Transverse colon (tissue), 4 donors: ENCODE data around the gene TMTC2.

Source experiments
- EP300 ChIP-seq: sonication (generic); formaldehyde crosslinking; IDR thresholded peaks from one replicate; pipeline ENCODE4 v1.6.1; 2017; ENCODE audit warnings: antibody characterized with exemption, low read depth
- POLR2A ChIP-seq: fragments of 450-650 bp; IDR thresholded peaks from one replicate; pipeline ENCODE4 v1.6.1; 2016; ENCODE audit warnings: antibody characterized with exemption, mild to moderate bottlenecking, moderate library complexity
- POLR2AphosphoS5 ChIP-seq, 3 donors: sonication (generic); formaldehyde crosslinking; IDR thresholded peaks; one replicate each; pipeline ENCODE4 v1.6.1; 2016; ENCODE audit warnings: antibody characterized with exemption in 3 of 3
- TF ChIP-seq, protein P1 (sequence below), 5 experiments: fragments of 200-600 bp in 3 of 5; fragments of 450-650 bp in 2 of 5; sonication (generic) in 3 of 5; IDR thresholded peaks; 1 replicate in 2 of 5; 2 replicates in 3 of 5; pipeline ENCODE4 v1.5.1; 2016 to 2017; ENCODE audit warnings: antibody characterized with exemption in 5 of 5, inconsistent platforms in 3 of 5, mild to moderate bottlenecking in 2 of 5, moderate library complexity in 1 of 5

DNA sequence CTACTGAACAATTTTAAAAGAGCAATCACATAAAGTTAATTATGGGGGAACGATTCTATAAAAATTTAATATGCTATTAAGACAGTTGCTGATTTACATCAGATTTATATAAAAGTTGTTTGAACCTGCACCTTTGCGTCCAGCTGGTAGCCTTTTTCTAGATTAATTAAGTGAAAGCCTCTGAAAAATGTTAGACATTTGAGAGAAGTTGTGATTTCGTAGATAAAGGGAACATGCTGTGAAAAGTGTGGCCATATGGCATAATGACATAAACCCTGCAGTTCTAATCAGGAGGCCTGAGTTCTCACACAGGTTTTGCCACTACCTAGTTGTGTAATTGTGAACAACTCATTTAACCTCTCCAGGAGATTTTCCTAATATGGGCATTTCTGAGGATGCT, 187.2 kb downstream of the TMTC2 start:
- TF ChIP-seq POLR2A (no peak), POLR2AphosphoS5 (IDR thresholded peaks at IDR 0.05) (no peak), EP300 (no peak)
- TF ChIP-seq, protein P1, sequence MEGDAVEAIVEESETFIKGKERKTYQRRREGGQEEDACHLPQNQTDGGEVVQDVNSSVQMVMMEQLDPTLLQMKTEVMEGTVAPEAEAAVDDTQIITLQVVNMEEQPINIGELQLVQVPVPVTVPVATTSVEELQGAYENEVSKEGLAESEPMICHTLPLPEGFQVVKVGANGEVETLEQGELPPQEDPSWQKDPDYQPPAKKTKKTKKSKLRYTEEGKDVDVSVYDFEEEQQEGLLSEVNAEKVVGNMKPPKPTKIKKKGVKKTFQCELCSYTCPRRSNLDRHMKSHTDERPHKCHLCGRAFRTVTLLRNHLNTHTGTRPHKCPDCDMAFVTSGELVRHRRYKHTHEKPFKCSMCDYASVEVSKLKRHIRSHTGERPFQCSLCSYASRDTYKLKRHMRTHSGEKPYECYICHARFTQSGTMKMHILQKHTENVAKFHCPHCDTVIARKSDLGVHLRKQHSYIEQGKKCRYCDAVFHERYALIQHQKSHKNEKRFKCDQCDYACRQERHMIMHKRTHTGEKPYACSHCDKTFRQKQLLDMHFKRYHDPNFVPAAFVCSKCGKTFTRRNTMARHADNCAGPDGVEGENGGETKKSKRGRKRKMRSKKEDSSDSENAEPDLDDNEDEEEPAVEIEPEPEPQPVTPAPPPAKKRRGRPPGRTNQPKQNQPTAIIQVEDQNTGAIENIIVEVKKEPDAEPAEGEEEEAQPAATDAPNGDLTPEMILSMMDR (IDR thresholded peaks at IDR 0.05): no peak
